Hepatic stellate cell (primary cell): ENCODE results near the gene BCAT1.

Experiments used
- DNase-seq: peaks from one replicate; pipeline ENCODE4 v3.0.0; 2011; ENCODE audit warnings: low spot score

The BCAT1 gene

DNA sequence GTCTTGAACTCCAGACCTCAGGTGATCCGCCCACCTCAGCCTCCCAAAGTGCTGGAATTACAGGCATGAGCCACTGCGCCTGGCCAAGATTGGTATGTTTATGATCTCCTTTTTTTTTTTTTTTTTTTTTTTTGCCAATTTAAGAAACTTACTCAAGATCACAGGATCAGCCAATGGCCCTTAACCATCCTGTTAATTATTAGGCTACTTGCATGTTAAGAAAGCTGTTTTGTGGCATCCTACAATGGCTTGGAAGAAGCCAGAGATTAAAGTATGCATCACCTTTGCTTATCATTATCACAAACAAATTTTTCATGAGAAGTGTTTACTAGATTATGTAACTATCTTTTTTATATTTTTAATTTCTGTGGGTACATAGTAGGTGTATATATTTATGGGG, 140.2 kb downstream of the BCAT1 start:
- no peak for DNase-seq

- no peak for DNase-seq
These were observed 142.5 kb downstream of the BCAT1 start for GRCh38 chr12:24806386-24806785.

DNA sequence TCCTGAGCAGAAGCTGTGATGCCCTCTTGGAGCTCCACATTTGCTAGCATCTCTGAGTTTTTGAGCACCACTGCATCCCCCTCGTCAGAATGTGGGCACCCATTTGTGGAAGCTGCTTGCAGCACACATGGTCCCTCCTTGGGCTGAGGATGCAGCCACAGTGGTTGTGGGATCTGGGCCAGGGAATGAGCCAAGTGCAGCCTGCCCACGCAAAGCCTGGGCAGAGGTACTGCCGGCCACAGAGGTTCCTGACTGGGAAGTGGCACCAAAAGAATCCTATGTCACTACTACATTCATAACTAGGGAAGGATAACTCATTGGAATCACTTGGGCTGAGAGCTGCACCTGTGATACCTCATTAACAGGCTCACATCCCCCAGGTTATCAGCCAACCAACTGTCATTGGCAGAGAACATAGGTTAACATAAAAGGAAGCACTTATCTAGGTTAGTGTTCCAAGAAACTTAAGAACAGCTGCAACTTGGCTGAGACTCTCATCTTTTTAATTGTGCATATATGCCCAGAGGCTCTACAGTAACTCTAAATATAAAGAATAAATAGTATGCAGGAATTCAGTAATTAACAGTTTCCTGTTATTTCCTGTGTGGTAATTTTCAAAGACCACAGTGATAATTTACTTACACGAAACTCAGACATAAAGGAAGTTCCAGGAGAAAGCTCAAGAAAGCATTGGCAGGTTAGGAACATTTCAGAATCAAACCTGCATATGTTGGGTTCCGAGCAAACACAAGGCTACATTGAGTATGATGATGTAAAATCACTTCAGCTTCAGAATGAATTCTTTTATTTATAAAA, 145.3 kb downstream of the BCAT1 start:
- no peak for DNase-seq

GRCh38 chr12:24798335-24798734, 150.6 kb downstream of the BCAT1 start:
- no peak for DNase-seq

DNA sequence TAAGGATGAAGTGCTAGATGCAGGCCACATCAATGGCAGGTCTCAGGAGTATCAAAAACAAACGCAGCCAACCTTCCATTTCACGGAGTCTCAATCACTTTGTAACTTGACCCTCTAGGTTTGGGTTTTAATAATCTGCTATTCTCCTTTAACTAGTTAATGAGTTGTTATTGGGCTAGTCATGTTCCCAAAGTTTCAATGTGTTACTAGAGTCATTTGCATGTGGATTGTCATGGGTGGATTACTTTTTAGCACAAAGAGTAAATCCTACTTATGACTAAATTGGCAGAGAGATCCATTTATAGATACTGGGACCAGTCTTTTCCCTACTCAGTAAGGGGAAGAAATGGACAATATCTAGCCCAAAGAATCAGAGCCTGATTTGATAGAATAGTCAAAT, 151.0 kb downstream of the BCAT1 start:
- no peak for DNase-seq

- no peak for DNase-seq
These were observed 152.0 kb downstream of the BCAT1 start for GRCh38 chr12:24796876-24797275.

DNA sequence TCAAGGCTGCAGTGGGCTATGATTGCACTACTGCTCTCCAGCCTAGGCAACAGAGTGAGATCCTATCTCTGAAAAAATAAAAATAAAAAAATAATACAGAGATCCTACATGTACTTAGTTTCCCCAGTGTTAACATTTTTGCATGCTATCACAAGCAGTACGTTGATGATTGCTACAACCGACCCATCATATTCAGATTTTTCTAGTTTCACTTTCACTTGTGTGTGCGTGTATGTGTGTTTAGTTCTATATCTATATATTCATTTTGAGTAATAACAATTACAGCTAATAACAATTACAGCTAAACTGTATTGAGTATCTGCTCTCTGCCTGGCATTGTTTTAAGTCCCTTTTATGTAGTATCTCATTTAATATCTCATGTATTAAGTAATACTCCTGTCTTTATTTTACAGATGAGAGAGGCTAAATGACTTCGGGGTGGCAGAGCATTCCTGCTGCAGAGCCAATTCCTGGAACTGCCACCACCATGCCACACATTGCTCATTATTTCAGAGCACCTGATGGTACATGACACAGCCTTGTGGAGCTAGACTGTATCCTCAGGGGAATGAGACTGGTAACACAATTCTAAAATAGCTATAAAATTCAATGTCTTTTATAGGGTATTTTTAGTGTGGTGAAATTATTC, 153.1 kb downstream of the BCAT1 start:
- no peak for DNase-seq

GRCh38 chr12:24791622-24792021, 157.3 kb downstream of the BCAT1 start:
- no peak for DNase-seq

GRCh38 chr12:24788886-24789285, 160.0 kb downstream of the BCAT1 start:
- no peak for DNase-seq

GRCh38 chr12:24780697-24781368, 168.1 kb downstream of the BCAT1 start:
- no peak for DNase-seq

DNA sequence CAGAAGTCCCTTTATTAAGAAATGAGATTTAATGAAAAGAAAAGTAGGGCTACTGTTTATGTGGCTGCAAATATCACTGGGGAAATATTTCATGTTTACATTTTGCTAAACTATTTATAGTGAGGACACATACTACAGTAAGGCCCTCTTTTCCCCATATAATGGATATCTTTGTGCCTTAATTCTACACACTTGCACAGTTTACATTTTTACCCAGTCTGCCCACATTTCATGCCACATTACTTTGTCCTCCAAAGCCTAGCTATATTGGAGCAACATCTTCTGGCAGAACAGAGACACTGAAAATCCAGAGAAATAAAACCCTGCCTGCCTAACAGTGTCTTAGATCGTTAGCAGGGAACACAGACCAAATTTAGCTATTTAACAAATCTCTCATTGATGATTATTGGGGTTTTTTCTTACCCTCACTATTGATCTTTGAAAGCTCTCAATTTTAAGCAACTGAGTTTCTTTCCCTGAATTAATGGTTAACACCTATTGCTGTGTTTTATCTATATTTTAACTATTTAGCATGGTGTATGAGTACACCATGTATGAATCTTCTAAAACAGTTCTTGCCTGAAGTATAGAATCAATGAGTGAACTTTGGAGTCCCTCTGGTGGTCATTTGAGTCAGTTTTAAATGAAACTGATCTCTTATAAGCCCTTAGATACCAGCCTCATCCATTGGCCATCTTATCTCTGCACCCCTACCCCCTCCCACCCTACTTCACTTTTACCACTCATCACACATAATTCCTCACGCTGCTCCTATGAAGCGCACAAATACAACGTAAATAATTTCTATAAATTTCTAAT, 170.2 kb downstream of the BCAT1 start:
- no peak for DNase-seq

DNA sequence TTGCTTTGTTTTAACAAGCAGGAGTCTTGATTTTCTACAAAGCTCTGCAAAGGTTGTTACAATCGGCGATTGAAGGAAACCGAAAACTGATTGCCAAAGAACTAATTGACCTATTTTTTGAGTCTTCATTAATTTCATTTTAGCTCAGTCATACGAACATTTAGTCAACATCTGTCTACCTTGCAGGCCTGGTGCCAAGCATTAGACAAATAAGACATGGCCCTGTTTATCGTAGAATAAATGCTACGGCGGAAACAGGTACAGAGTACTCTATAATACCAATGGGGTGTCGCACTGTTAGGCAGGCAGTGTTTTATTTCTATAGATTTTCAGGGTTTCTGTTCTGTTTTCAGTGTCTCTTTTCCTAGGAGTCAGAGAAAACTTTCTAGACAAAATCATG, 171.5 kb downstream of the BCAT1 start:
- no peak for DNase-seq

- DNase-seq, result no peak
These were observed 172.0 kb downstream of the BCAT1 start for GRCh38 chr12:24776861-24777260.

DNA sequence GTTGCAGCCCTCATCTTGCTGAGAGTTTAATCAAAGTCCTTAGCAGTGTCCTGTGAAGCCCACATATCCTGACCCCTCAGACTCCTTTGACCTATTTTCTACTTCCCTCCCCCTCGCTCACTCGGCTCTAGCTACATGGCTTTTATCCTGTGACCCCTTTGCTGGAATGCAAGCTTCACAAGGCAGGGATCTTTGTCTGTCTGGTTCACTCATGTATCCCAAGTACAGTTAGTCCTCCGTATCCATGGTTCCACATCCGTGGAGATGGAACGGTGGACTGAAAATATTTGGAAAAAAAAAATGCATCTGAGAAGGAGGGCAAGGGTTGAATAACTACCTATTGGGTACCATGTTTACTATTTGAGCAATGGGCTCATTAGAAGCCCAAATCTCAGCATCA, 173.8 kb downstream of the BCAT1 start:
- no peak for DNase-seq

GRCh38 chr12:24773996-24774395, 174.9 kb downstream of the BCAT1 start:
- no peak for DNase-seq

GRCh38 chr12:24772813-24773212, 176.1 kb downstream of the BCAT1 start:
- no peak for DNase-seq

DNA sequence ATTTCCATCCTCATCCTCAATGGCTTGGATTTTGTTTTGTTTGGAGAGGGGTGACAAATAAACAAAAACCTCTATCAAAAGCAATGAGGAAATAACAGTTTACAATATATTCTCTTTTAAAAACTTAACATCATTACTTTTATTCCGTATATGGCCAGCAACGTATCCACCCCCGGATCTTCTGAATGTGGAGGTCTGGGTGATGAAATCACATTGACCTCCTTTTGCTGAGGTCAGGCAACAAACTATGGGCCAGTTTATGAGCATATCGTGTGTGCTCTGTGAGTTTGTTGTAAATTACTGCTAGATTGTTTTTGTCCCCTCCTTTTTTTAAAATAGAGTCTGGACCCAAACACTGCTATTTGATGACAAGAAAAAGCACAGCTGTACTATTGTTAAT, 178.1 kb downstream of the BCAT1 start:
- no peak for DNase-seq

DNA sequence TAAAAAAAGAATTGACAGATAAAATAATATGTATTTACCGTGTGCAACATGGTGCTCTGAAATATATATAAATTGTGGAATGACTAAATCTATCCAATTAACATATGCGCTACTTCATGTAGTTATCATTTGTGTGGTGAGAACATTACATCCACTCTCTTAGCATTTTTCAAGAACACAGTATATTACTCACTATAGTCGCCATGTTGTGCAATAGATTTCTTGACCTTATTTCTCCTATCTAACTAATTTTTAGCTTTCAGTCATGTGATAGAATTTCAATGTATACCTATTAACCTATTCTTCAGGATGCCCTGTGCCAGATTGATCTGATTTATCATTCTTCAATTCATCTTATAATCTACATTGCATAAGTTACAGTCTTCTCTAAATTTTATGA, 178.6 kb downstream of the BCAT1 start:
- DNase-seq, result no peak

DNA sequence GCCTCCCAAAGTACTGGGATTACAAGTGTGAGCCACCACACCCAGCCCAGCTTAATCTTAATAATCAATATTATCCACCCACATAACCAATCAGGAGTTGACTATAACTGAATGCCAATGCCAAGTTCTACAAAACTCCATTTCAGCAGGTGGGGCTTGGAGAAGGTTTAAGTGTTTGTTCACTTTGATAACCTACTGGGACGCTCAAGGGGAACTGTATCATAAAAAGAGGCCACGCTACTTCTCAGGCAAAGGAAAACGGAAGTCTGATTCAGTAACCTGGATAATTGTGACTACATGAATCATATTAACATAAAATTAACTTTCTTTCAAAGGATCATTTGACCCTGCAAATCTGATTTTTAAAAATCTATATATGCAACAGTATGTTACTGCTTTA, 179.2 kb downstream of the BCAT1 start:
- no peak for DNase-seq

- no peak for DNase-seq
These were observed 180.5 kb downstream of the BCAT1 start for GRCh38 chr12:24768415-24768814.

DNA sequence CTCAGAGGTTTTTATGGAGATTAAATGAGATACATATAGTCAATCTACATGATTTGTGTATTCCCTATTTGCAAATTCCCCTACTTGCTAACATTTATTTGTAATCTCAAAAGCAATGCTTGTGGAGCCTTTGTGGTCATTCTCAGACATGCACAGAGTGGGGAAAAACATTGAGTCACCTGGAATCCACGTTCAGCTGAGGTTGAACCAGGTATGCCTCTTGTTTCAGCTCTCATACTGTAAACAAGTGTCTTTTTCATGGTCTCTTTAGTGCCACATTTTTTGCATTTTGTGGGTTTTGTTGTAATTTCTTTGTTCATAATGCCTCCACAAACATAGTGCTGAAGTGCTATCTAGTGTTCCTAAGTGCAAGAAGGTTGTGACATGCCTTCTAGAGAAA, 181.9 kb downstream of the BCAT1 start:
- DNase-seq, result no peak

DNA sequence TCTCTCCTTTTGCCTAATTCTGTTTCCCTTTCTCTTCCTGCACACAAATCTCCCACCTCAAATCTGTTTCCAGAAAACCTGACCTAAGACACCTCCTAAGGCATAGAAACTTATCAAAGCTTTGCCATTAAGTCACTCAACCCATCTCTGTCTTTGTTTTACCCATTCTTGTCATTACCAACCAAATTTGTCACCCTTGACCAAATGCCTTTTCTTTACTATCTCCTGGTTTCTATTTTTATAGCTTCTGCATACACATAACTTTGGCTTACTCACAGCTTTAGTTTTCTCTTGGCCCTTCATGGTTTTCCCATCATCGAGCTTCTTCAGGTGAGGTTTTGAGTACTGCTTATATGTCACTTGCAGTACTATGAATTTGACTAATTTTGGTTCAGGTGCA, 184.2 kb downstream of the BCAT1 start:
- no peak for DNase-seq
